GM04504 (cell line): ENCODE measurements around the gene TMED10.

ENCODE experiments used
- DNase-seq: peaks from one replicate; pipeline ENCODE4 v3.0.0-alpha.2; 2012; ENCODE audit warnings: low read depth

TMED10 gene

GRCh38 chr14:75084513-75084912 lies 91.9 kb downstream of the TMED10 start:
- no peak for DNase-seq

- no peak for DNase-seq
Observed at GRCh38 chr14:75083271-75083670, 93.1 kb downstream of the TMED10 start.

- DNase-seq: no peak
Observed at GRCh38 chr14:75081660-75082229, 94.7 kb downstream of the TMED10 start.
